Spleen (tissue), 11 donors: ENCODE measurements around the gene MAN1C1. TPM values are rescaled to one million over a fixed set of nuclear protein-coding genes. Genes with fewer than 3 reads are reported as not detected.
"Not testable (repeated sequence)": the region's sequence is repeated elsewhere in the genome, so short reads cannot be mapped to it uniquely, and the experiment has no call there.

Experiments used
- DNase-seq: peaks from one replicate; pipeline ENCODE4 v3.0.0-alpha.2; 2020
- H3K27ac ChIP-seq, 8 donors: fragments of 200-600 bp; sonication (generic) in 7 of 8; 1 replicate in 4 of 8; 2 replicates in 4 of 8; pipeline versions ENCODE4 v1.5.0 to v1.8.0; 2016 to 2021; ENCODE audit warnings: inconsistent platforms in 4 of 8, mild to moderate bottlenecking in 4 of 8, moderate library complexity in 1 of 8
- H3K27me3 ChIP-seq, 7 donors: fragments of 200-600 bp; sonication (generic) in 6 of 7; replicated peaks in 1 of 7; 1 replicate in 4 of 7; 2 replicates in 3 of 7; pipeline versions ENCODE4 v1.5.0 to v1.8.0; 2016 to 2021; ENCODE audit warnings: inconsistent platforms in 3 of 7, mild to moderate bottlenecking in 1 of 7
- H3K36me3 ChIP-seq, 6 donors: fragments of 200-600 bp; sonication (generic) in 5 of 6; 1 replicate in 4 of 6; 2 replicates in 2 of 6; pipeline versions ENCODE4 v1.5.0 to v1.8.0; 2016 to 2021; ENCODE audit warnings: inconsistent platforms in 2 of 6
- H3K4me1 ChIP-seq, 6 donors: fragments of 200-600 bp; sonication (generic) in 5 of 6; 1 replicate in 3 of 6; 2 replicates in 3 of 6; pipeline versions ENCODE4 v1.5.0 to v1.8.0; 2016 to 2021; ENCODE audit warnings: inconsistent platforms in 3 of 6
- H3K4me3 ChIP-seq, 8 donors: fragments of 200-600 bp; sonication (generic) in 7 of 8; 1 replicate in 4 of 8; 2 replicates in 4 of 8; pipeline versions ENCODE4 v1.5.0 to v1.8.0; 2016 to 2021; ENCODE audit warnings: inconsistent platforms in 4 of 8, mild to moderate bottlenecking in 4 of 8, moderate library complexity in 2 of 8
- H3K9me3 ChIP-seq, 8 donors: fragments of 200-600 bp; sonication (generic) in 7 of 8; 1 replicate in 4 of 8; 2 replicates in 4 of 8; pipeline versions ENCODE4 v1.5.0 to v1.8.0; 2016 to 2021; ENCODE audit warnings: inconsistent platforms in 4 of 8
- CTCF ChIP-seq, 11 experiments: fragments of 200-600 bp in 7 of 11; fragments of 450-650 bp in 4 of 11; sonication (generic) in 4 of 11; IDR thresholded peaks in 8 of 11; conservative IDR thresholded peaks in 3 of 11; 1 replicate in 7 of 11; 2 replicates in 4 of 11; pipeline versions ENCODE4 v1.4.0 to v1.8.0; 2016 to 2021; ENCODE audit warnings: antibody characterized with exemption in 11 of 11, inconsistent platforms in 4 of 11, mild to moderate bottlenecking in 1 of 11
- POLR2A ChIP-seq, 3 donors: fragments of 450-650 bp; IDR thresholded peaks; one replicate each; pipeline ENCODE4 v1.5.1; 2017; ENCODE audit warnings: antibody characterized with exemption in 3 of 3, mild to moderate bottlenecking in 1 of 3
- POLR2AphosphoS5 ChIP-seq, 3 donors: sonication (generic); formaldehyde crosslinking; IDR thresholded peaks; one replicate each; pipeline ENCODE4 v1.5.1; 2017; ENCODE audit warnings: antibody characterized with exemption in 3 of 3
- whole genome bisulfite sequencing, 5 donors: extraction: QIAGEN DNeasy Blood & Tissue Kit in 3 of 5; methylation state at CpG; one replicate each; pipeline versions ENCODE4 v1.1.5 to v1.1.7; 2013 to 2018; 5-methylcytosine and 5-hydroxymethylcytosine counted together
- intact Hi-C: fragments of 100-400 bp; cut with DNase I; formaldehyde crosslinking; loops from one replicate; pipeline ENCODE4 v1.15.0; 2023; ENCODE audit warnings: low total_unique reads
- polyA plus RNA-seq, 3 donors: library from polyadenylated mRNA; stranded (reverse); fragments of 200-250 nt; gene quantifications; one replicate each; pipeline ENCODE4 v1.2.1, GENCODE V29; 2013
- total RNA-seq, 7 donors: library from RNA; depleted of rRNA in 3 of 7; stranded (reverse); fragments of >200 nt in 3 of 7; fragmentation: NEBNext Ultra II Directional in 4 of 7; extraction: Animal tissue kit (Norgen Biotek cat#: 25700) in 4 of 7; gene quantifications; one replicate each; pipeline versions ENCODE4 v1.1.0 to v1.2.1, GENCODE V29; 2016 to 2021
- donor health status: healthy with polysubstance abuse.
- donor health status: DM: no; HTN: no; CAD: no; lungs with moderate emphysema.
- donor health status: DM: no; HTN: no; CAD: no.
- donor health status: Bipolar disorder and iron deficiency.
- donor health status: healthy.
- donor health status: DM: no; HTN: no; CAD: no.
- donor health status: DM: yes; HTN: yes; CAD: no.

The MAN1C1 gene
- total and polyA plus RNA-seq, 10 donors = 4.6 to 54.3 (median 41.1) TPM

GRCh38 chr1:25583519-25584370, 32.8 kb upstream of the MAN1C1 start:
- peak; percentile 60 for DNase-seq
- no peaks in the 10 kb centered on the region for H3K9me3 ChIP-seq
- peaks cover 0 to 26% (median 6%) of the 10 kb centered on the region in 6 donors for H3K4me1 ChIP-seq
- H3K27me3 ChIP-seq = no peaks in the 10 kb centered on the region
- TF ChIP-seq CTCF (IDR thresholded peaks at IDR 0.05 in 8 of 11, conservative IDR thresholded peaks at IDR 0.05 in 3 of 11) = no peak
- TF ChIP-seq POLR2AphosphoS5 (IDR thresholded peaks at IDR 0.05) = no peak
- TF ChIP-seq POLR2A (IDR thresholded peaks at IDR 0.05) = no peak
- H3K4me3 ChIP-seq = no peak overlapping the region
- 63 to 83% (median 73%) methylated on average over 13 to 14 of the region's 14 CpGs for WGBS, 5 donors
- intact Hi-C loops = no loop called here
- H3K27ac ChIP-seq = no peak overlapping the region
- no peaks in the 10 kb centered on the region for H3K36me3 ChIP-seq

GRCh38 chr1:25586181-25586588, 30.4 kb upstream of the MAN1C1 start:
- no peak for TF ChIP-seq POLR2A (IDR thresholded peaks at IDR 0.05)
- no peak for TF ChIP-seq CTCF (IDR thresholded peaks at IDR 0.05 in 8 of 11, conservative IDR thresholded peaks at IDR 0.05 in 3 of 11)
- TF ChIP-seq POLR2AphosphoS5 (IDR thresholded peaks at IDR 0.05) = no peak
- peak; percentile 52 for DNase-seq
- intact Hi-C loops = no loop called here
- 77 to 96% (median 94%) methylated on average over 13 to 16 of the region's 16 CpGs for WGBS, 5 donors
- Histone ChIP-seq H3K27me3 (no peaks in the 10 kb centered on the region), H3K4me3 (no peak overlapping the region), H3K9me3 (no peaks in the 10 kb centered on the region), H3K36me3 (no peaks in the 10 kb centered on the region), H3K4me1 (peaks cover 0 to 35% (median 10%) of the 10 kb centered on the region in 6 donors), H3K27ac (no peak overlapping the region)

- Histone ChIP-seq H3K27me3 (no peaks in the 10 kb centered on the region), H3K4me3 (no peak overlapping the region), H3K9me3 (no peaks in the 10 kb centered on the region), H3K27ac (no peak overlapping the region), H3K36me3 (no peaks in the 10 kb centered on the region), H3K4me1 (peaks cover 0 to 35% (median 10%) of the 10 kb centered on the region in 6 donors)
- intact Hi-C loops = no loop called here
- no peak for DNase-seq
- no peak for TF ChIP-seq POLR2AphosphoS5 (IDR thresholded peaks at IDR 0.05)
- no peak for TF ChIP-seq CTCF (IDR thresholded peaks at IDR 0.05 in 8 of 11, conservative IDR thresholded peaks at IDR 0.05 in 3 of 11)
- no peak for TF ChIP-seq POLR2A (IDR thresholded peaks at IDR 0.05)
- WGBS, 5 donors = 80 to 87% (median 85%) methylated on average over 8 of the region's 8 CpGs
Measured at GRCh38 chr1:25587290-25587689, 29.3 kb upstream of the MAN1C1 start.

GRCh38 chr1:25588224-25588623, 28.4 kb upstream of the MAN1C1 start:
- 60 to 74% (median 63%) methylated on average over 7 of the region's 7 CpGs for WGBS, 5 donors

GRCh38 chr1:25588786-25589185, 27.8 kb upstream of the MAN1C1 start:
- H3K9me3 ChIP-seq, intact Hi-C loops, H3K27ac ChIP-seq, H3K27me3 ChIP-seq, H3K4me3 ChIP-seq, H3K36me3 ChIP-seq: not testable (repeated sequence)
- 87 to 96% (median 93%) methylated on average over 13 of the region's 13 CpGs for WGBS, 5 donors
- DNase-seq = peak; percentile 27
- H3K4me1 ChIP-seq = peaks cover 0 to 35% (median 10%) of the 10 kb centered on the region in 6 donors

More at GRCh38 chr1:25588224-25588623, 28.4 kb upstream of the MAN1C1 start:
- H3K9me3 ChIP-seq, intact Hi-C loops, H3K27ac ChIP-seq, H3K4me3 ChIP-seq, DNase-seq, H3K36me3 ChIP-seq, H3K27me3 ChIP-seq: not testable (repeated sequence)
- peaks cover 0 to 35% (median 10%) of the 10 kb centered on the region in 6 donors for H3K4me1 ChIP-seq
